Mesangial cell (primary cell): ENCODE results near the gene GPR39. TPM values are rescaled to one million over a fixed set of nuclear protein-coding genes. Genes with fewer than 3 reads are reported as not detected.

Source experiments
- total RNA-seq: library from RNA; depleted of rRNA; stranded (reverse); fragments of >200 nt; gene quantifications from 2 replicates; pipeline ENCODE4 v1.2.3, GENCODE V29; 2015

Gene GPR39
- 4.7 and 6.0 TPM in 2 replicates for total RNA-seq

GRCh38 chr2:132416723-132417395 is at the start of gene GPR39:
TSS of gene GPR39 (plus strand) at chr2:132416805.

GRCh38 chr2:132669908-132670495 is 253.4 kb downstream of the GPR39 start, which contains the start of gene LYPD1:
TSS of gene LYPD1 (minus strand) at chr2:132670205. CDS start at chr2:132669932, 273 bp downstream.

